ENCODE results near the gene HHAT. TPM values are rescaled to one million over a fixed set of nuclear protein-coding genes. Genes with fewer than 3 reads are reported as not detected.

Gene HHAT
- total and polyA plus RNA-seq, 2 of the 4 experiments (the other 2 are of a cell fraction) = 1.7 to 2.5 TPM

Small RNAs within 50 kb of the gene (microRNA-seq; reads per million reads assigned to microRNA genes)
- 3.1 reads per million for gene RNU5A-8P (ENCODE audit: insufficient read depth, insufficient read length)

Small RNAs within 50 kb of the gene (small RNA-seq; reads per million reads assigned to genes)
- gene RNU5A-8P = 100 to 2,140 (median 378) reads per million in 5 experiments

Other genes starting within 250 kb of the HHAT start
- under 0.01 TPM in 2 replicates for gene SERTAD4, start 96.1 kb upstream of the HHAT start, total RNA-seq (2012; rRNA removed)
- gene SERTAD4, start 96.1 kb upstream of the HHAT start, polyA plus RNA-seq (2012; rRNA removed) = 0.07 and 0.22 TPM in 2 replicates